ENCODE measurements around the gene CDK19.

DNA sequence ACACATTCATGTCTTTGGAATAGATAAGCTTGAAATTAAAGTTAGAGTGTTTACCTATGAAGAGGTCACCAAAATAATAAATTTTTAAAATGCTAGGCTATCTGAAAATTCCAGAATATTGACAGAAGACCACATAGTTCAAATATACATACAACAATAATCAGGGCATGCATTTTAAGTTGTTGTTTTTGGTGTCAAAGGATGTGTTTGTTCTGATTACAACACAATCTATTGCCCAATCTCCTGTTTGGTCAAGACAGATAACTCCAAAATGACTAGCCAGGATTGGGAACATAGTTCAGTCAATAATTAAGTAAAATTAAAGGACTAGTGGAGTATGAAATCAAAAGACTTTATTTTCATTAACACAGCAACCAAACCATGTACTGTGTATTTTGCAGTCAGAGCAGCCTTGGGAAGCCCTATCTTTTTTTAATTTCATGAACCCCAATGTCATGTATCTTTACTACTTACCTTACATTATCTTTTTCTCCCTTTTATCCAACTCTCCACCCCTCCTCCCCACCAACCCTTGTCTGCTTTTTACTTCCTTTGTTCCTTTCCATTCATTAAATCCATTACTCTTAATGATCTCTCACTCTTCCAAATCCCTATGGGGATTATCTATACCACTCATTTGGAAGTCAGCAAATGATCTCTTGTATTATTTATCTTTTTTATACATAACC, 111.2 kb downstream of the CDK19 start:
- TF ChIP-seq, protein P1, sequence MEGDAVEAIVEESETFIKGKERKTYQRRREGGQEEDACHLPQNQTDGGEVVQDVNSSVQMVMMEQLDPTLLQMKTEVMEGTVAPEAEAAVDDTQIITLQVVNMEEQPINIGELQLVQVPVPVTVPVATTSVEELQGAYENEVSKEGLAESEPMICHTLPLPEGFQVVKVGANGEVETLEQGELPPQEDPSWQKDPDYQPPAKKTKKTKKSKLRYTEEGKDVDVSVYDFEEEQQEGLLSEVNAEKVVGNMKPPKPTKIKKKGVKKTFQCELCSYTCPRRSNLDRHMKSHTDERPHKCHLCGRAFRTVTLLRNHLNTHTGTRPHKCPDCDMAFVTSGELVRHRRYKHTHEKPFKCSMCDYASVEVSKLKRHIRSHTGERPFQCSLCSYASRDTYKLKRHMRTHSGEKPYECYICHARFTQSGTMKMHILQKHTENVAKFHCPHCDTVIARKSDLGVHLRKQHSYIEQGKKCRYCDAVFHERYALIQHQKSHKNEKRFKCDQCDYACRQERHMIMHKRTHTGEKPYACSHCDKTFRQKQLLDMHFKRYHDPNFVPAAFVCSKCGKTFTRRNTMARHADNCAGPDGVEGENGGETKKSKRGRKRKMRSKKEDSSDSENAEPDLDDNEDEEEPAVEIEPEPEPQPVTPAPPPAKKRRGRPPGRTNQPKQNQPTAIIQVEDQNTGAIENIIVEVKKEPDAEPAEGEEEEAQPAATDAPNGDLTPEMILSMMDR (IDR thresholded peaks at IDR 0.05), result no peak
- TF ChIP-seq POLR2A (IDR thresholded peaks at IDR 0.05), result no peak

Data from adrenal gland (tissue), 5 donors.